Measurements from ENCODE around the gene PDLIM7.
A peak's percentile ranks its signal among the peaks of the same experiment; 100 is the strongest.
"Not testable (repeated sequence)": the region's sequence is repeated elsewhere in the genome, so short reads cannot be mapped to it uniquely, and the experiment has no call there.

The PDLIM7 gene

GRCh38 chr5:177538876-177539275 lies 41.5 kb upstream of the PDLIM7 start:
- no peak for DNase-seq (ENCODE audit: low spot score)
- Histone ChIP-seq H3K4me3 (no peak overlapping the region), H3K27ac (peak overlapping the region; percentile 83 to 84)
- TF ChIP-seq CTCF (IDR thresholded peaks at IDR 0.05): no peak

- no peak for DNase-seq (ENCODE audit: low spot score)
- Histone ChIP-seq H3K4me3 (peak overlapping the region; percentile 18), H3K27ac (peak overlapping the region; percentile 83 to 84)
- TF ChIP-seq CTCF (IDR thresholded peaks at IDR 0.05): no peak
These were observed 40.3 kb upstream of the PDLIM7 start for GRCh38 chr5:177537389-177538361.

GRCh38 chr5:177536386-177536785 lies 39.0 kb upstream of the PDLIM7 start:
- no peak overlapping the region for H3K4me3 ChIP-seq
- TF ChIP-seq CTCF (IDR thresholded peaks at IDR 0.05): no peak
- no peak for DNase-seq (ENCODE audit: low spot score)
- H3K27ac ChIP-seq: peak overlapping the region; percentile 83 to 84

GRCh38 chr5:177535125-177535524 lies 37.7 kb upstream of the PDLIM7 start:
- H3K4me3 ChIP-seq: no peak overlapping the region
- no peak for DNase-seq (ENCODE audit: low spot score)
- peak overlapping the region in 1 of 2 donors; percentile 25 for H3K27ac ChIP-seq
- no peak for TF ChIP-seq CTCF (IDR thresholded peaks at IDR 0.05)

GRCh38 chr5:177534433-177534832 lies 37.0 kb upstream of the PDLIM7 start:
- not testable (repeated sequence) for H3K4me3 ChIP-seq; H3K27ac ChIP-seq; DNase-seq (ENCODE audit: low spot score)

GRCh38 chr5:177531209-177531940 lies 34.0 kb upstream of the PDLIM7 start:
- no peak for TF ChIP-seq CTCF (IDR thresholded peaks at IDR 0.05)
- H3K27ac ChIP-seq: no peak overlapping the region
- no peak for DNase-seq (ENCODE audit: low spot score)
- H3K4me3 ChIP-seq: no peak overlapping the region

- DNase-seq (ENCODE audit: low spot score): no peak
- Histone ChIP-seq H3K4me3 (no peak overlapping the region), H3K27ac (no peak overlapping the region)
- no peak for TF ChIP-seq CTCF (IDR thresholded peaks at IDR 0.05)
These were observed 33.2 kb upstream of the PDLIM7 start for GRCh38 chr5:177530638-177531037.

All from coronary artery (tissue), 2 donors.